Measurements from ENCODE around the gene CCR7.

DNA sequence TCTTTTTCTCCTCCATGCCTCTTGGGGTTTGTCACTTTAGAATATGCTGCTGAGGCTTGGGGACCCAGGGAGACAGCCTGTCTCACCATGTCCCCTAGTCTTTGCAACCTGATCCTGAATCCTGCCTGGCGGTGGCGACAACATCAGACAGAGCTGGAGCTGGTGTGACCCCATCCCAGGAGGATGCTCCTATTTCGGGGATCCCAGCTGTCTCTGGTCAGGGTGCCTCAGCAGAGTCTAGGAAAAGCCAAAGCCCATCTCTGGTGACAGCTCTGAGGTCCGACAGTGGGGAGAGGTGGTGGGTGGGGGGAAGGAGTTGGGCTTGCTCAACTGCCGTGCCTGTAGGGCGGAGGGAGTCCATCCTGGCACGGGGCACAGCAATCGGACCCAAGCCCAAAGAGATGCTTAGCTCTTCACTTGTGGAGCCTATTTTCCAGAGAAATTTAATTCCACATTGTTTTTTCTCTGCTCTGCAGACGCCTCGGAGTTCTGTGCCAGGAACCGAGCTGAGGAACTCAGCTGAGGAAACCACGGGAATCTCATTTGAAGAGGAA, 53.5 kb downstream of the CCR7 start:
- TF ChIP-seq RFX5 (IDR thresholded peaks at IDR 0.05) (no peak), RNF2 (IDR thresholded peaks at IDR 0.05; ENCODE audit: borderline replicate concordance, low read depth) (no peak), CEBPB (IDR thresholded peaks at IDR 0.05) (no peak), SMC3 (IDR thresholded peaks at IDR 0.05) (no peak)
